GM12801 (cell line): Measurements from ENCODE around the gene STAT4.

Experiments used
- TF ChIP-seq, protein P1 (sequence below): IDR thresholded peaks from one replicate; pipeline ENCODE4 v1.5.1; 2011; ENCODE audit warnings: control low read depth; ENCODE audit not compliant: insufficient read length; ENCODE audit errors: extremely low read depth

Gene STAT4

DNA sequence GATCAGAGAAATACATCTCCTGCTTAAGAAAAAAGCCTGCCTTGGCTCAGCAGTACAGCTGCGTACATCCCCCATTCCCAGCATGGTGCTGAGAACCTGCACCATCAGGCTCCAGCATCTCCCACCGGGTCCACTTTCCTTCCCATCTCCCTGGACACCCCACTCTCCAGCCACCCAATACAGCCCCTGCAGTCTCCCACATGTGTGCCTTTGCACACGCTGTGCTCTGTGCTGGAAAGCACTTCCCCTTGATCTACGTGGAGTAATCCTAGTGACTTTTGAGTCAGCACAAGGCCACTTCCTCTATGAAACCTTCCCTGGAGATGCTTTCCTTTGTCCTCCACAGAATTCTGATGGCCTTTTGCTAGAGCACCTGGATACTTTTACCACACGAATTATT, 153.8 kb downstream of the STAT4 start:
- TF ChIP-seq, protein P1, sequence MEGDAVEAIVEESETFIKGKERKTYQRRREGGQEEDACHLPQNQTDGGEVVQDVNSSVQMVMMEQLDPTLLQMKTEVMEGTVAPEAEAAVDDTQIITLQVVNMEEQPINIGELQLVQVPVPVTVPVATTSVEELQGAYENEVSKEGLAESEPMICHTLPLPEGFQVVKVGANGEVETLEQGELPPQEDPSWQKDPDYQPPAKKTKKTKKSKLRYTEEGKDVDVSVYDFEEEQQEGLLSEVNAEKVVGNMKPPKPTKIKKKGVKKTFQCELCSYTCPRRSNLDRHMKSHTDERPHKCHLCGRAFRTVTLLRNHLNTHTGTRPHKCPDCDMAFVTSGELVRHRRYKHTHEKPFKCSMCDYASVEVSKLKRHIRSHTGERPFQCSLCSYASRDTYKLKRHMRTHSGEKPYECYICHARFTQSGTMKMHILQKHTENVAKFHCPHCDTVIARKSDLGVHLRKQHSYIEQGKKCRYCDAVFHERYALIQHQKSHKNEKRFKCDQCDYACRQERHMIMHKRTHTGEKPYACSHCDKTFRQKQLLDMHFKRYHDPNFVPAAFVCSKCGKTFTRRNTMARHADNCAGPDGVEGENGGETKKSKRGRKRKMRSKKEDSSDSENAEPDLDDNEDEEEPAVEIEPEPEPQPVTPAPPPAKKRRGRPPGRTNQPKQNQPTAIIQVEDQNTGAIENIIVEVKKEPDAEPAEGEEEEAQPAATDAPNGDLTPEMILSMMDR = no peak

DNA sequence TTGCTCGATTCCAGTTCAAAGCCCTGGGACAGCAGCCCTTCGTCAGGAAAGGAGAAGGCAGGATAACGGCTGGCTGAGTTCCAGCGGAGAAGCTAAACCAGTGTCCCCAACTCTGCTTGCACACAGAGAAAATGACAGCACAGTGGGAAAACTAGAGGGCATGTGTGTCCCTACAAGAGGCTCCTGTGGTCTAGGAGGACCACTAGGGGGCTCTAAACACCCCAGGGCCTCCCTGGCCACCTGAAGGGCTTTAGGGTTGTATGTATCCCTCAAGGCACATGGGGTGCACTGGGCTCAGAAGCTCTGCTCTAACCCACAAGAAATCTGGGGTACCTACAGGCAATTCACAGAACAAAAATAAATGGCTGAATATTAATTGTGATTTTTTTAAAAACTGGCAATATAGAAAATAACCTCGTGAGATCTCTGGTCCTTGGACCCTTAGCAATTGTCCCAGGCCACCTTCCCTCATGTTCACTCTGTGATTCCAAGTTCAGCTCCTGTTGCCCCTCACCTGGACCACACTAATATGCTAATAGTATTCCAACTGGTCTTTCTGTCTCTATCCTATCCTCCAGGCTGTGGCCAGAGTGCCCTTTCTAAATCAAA, 154.4 kb downstream of the STAT4 start:
- TF ChIP-seq, protein P1 = no peak

DNA sequence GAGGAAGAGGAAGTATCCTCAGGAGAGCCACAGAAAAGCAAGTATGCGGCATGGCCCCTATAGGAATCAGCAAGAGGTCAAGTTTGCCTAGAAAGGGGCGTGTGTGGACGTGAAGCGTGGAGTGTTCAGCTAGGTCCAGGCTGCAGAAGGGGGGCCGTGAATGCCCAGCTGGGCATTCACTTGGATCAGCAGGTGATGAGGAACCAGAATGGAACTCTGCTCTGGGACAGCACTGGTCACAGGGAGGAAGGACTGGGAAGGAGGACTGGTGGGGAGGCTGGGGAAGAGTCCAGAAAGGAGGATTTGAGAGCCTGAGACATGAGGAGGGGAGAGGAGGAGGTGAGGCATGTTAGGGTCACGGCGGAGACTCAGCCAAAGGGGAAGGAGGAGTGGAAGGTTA, 156.6 kb downstream of the STAT4 start:
- TF ChIP-seq, protein P1 = no peak

DNA sequence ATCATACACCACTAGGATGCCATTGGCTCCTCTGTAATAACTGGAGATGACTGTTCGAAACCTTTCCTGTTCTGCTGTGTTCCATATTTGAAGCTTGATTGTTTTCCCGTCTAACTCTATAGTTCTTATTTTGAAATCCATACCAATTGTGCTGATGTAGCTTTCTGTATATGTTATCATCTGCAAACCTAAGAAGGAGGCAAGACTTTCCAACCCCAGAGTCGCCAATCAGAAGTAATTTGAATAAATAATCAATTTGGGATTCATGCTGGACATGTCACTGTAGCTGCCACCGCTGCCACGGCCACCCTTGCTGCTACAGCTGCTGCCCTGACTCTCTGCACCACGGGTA, 157.5 kb downstream of the STAT4 start:
- TF ChIP-seq, protein P1 = no peak

DNA sequence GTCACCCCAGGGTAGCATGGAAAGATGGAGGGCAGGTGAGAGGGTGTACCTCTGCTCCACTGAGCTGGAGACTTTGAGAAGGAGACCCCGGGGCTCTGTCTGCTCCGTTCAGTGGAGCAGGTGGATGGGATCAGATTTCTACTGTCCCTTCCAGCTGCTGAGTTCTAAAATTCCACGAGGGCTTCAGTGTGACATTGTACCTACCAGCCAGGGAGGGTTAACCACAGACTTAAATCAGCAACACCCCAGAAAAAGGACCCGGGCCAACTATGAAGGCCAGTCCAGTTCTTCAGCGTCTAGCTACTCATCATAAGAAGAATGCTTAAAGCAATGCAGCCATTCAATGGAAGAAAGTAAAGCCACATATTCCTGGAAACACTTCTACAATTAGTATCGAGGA, 160.7 kb downstream of the STAT4 start:
- TF ChIP-seq, protein P1 = no peak

DNA sequence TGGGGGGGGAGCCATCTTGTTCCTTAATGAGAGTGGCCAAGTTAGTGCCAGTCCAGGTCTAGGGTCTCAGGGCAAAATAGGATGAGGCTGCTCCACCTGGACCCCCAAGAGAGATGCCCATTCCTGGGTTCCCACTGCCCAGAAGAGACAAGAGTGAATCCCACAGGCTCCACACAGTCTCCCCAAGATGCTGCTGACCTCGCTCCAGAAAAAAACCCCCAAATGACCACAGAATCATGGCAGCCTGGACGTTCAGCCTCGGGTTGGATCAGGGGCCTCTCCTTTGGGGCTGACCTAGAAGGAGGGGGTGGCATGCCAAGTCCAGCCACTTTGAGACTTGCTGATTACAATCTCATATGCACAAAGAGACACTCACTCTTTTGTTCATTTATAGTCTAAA, 161.9 kb downstream of the STAT4 start:
- TF ChIP-seq, protein P1 = no peak

DNA sequence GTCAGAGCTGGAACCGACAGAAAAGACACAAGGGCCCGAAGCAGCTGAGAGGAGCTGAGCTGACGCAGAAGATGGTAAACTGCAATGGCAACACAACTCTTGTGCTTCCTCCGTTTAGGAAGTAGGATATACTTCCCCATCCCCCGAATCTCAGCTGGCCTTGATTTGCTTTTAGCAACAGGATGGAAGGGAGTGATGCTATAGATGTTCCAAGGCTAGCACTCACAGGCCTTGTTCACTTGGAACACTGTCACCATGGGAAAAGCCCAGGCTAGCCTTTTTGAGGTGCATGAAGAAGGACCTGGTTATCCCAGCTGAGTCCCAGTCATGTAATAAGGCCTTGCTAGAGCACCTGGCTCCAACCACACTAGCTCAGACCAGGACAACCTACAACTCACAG, 162.9 kb downstream of the STAT4 start:
- TF ChIP-seq, protein P1 = no peak
